Neural progenitor cell (in vitro differentiated cells): Measurements from ENCODE around the gene SOX9. TPM values are rescaled to one million over a fixed set of nuclear protein-coding genes. Genes with fewer than 3 reads are reported as not detected.
"Not testable (repeated sequence)": the region's sequence is repeated elsewhere in the genome, so short reads cannot be mapped to it uniquely, and the experiment has no call there.

Source experiments
- DNase-seq: peaks from one replicate; pipeline ENCODE4 v3.0.0-alpha.2; 2016; ENCODE audit warnings: low spot score
- H2AFZ ChIP-seq: fragments of 200-600 bp; sonication (generic); replicated peaks from 2 replicates; pipeline ENCODE4 v1.6.1; 2016; ENCODE audit warnings: antibody characterized with exemption
- H3F3A ChIP-seq: fragments of 200-600 bp; sonication (generic); 2 replicates; pipeline ENCODE4 v1.6.1; 2016; ENCODE audit warnings: antibody characterized with exemption, low read depth
- H3K27ac ChIP-seq: fragments of 200-600 bp; sonication (generic); 2 replicates; pipeline ENCODE4 v1.5.1; 2016; ENCODE audit warnings: mild to moderate bottlenecking
- H3K27me3 ChIP-seq: fragments of 200-600 bp; sonication (generic); 2 replicates; pipeline ENCODE4 v1.6.1; 2016; ENCODE audit warnings: mild to moderate bottlenecking, moderate library complexity
- H3K36me3 ChIP-seq: fragments of 200-600 bp; sonication (generic); 2 replicates; pipeline ENCODE4 v1.5.1; 2016
- H3K4me1 ChIP-seq: fragments of 200-600 bp; sonication (generic); 2 replicates; pipeline ENCODE4 v1.6.1; 2016; ENCODE audit warnings: mixed run types
- H3K4me2 ChIP-seq: fragments of 200-600 bp; sonication (generic); 2 replicates; pipeline ENCODE4 v1.6.1; 2016
- H3K4me3 ChIP-seq: fragments of 200-600 bp; sonication (generic); 2 replicates; pipeline ENCODE4 v1.5.1; 2016
- H3K79me2 ChIP-seq: fragments of 200-600 bp; sonication (generic); 2 replicates; pipeline ENCODE4 v1.6.1; 2016; ENCODE audit warnings: low read depth
- H3K9ac ChIP-seq: fragments of 200-600 bp; sonication (generic); 2 replicates; pipeline ENCODE4 v1.6.1; 2016
- H3K9me3 ChIP-seq: fragments of 200-600 bp; sonication (generic); 2 replicates; pipeline ENCODE4 v1.5.1; 2016; ENCODE audit warnings: low read depth
- H4K20me1 ChIP-seq: fragments of 200-600 bp; sonication (generic); 2 replicates; pipeline ENCODE4 v1.6.1; 2016; ENCODE audit warnings: low read depth
- H3K27ac Mint-ChIP-seq: 3 replicates; pipeline ENCODE4 v1.8.0; 2021; ENCODE audit warnings: mixed read lengths
- H3K27me3 Mint-ChIP-seq: 2 replicates; pipeline ENCODE4 v1.8.0; 2022; ENCODE audit warnings: low read depth, mild to moderate bottlenecking, inconsistent platforms, moderate library complexity, mixed read lengths; ENCODE audit not compliant: insufficient read depth
- H3K36me3 Mint-ChIP-seq: 3 replicates; pipeline ENCODE4 v1.8.0; 2021; ENCODE audit warnings: mixed read lengths
- H3K4me1 Mint-ChIP-seq: 3 replicates; pipeline ENCODE4 v1.8.0; 2021; ENCODE audit warnings: mixed read lengths
- H3K4me3 Mint-ChIP-seq: 3 replicates; pipeline ENCODE4 v1.8.0; 2021; ENCODE audit warnings: mild to moderate bottlenecking, moderate library complexity, mixed read lengths
- H3K9me3 Mint-ChIP-seq: 3 replicates; pipeline ENCODE4 v1.8.0; 2020; ENCODE audit warnings: mixed read lengths
- CTCF ChIP-seq: fragments of 200-600 bp; sonication (generic); IDR thresholded peaks from 2 replicates; pipeline ENCODE4 v1.5.1; 2017; ENCODE audit warnings: antibody characterized with exemption, mild to moderate bottlenecking
- EZH2 ChIP-seq: fragments of 200-600 bp; sonication (generic); IDR thresholded peaks from 2 replicates; pipeline ENCODE4 v1.6.1; 2017; ENCODE audit warnings: antibody characterized with exemption, mild to moderate bottlenecking, moderate library complexity
- EZH2phosphoT487 ChIP-seq: fragments of 200-600 bp; sonication (generic); IDR thresholded peaks from 2 replicates; pipeline ENCODE4 v1.6.1; 2017; ENCODE audit warnings: antibody characterized with exemption
- total RNA-seq: library from RNA; depleted of rRNA; stranded (reverse); fragments of >200 nt; gene quantifications from 2 replicates; pipeline ENCODE4 v1.2.3, GENCODE V29; 2015; ENCODE audit warnings: low replicate concordance

Gene SOX9
- total RNA-seq, 1 donor from 2014 or later: 12.7 TPM

GRCh38 chr17:72110231-72110941 lies 10.4 kb upstream of the SOX9 start:
- Histone ChIP-seq H4K20me1 (no peaks in the 10 kb centered on the region), H3K27ac (no peak overlapping the region), H2AFZ (no peak overlapping the region), H3K36me3 (no peaks in the 10 kb centered on the region), H3K4me1 (peaks cover 37% of the 10 kb centered on the region), H3K4me2 (no peak overlapping the region), H3K79me2 (no peaks in the 10 kb centered on the region), H3K27me3 (peaks cover 21% of the 10 kb centered on the region), H3K4me3 (no peak overlapping the region), H3F3A (peaks cover 10% of the 10 kb centered on the region), H3K9ac (no peak overlapping the region), H3K9me3 (no peaks in the 10 kb centered on the region)
- no peak overlapping the region for H3K27ac Mint-ChIP-seq
- DNase-seq: no peak
- no peaks in the 10 kb centered on the region for H3K36me3 Mint-ChIP-seq
- no peak for TF ChIP-seq EZH2
- TF ChIP-seq CTCF: no peak
- no peak for TF ChIP-seq EZH2phosphoT487
- H3K4me3 Mint-ChIP-seq: no peak overlapping the region
- peaks cover 43% of the 10 kb centered on the region for H3K4me1 Mint-ChIP-seq
- peaks cover 11% of the 10 kb centered on the region for H3K27me3 Mint-ChIP-seq
- H3K9me3 Mint-ChIP-seq: no peaks in the 10 kb centered on the region

GRCh38 chr17:72110942-72111318 lies 9.9 kb upstream of the SOX9 start:
- Histone ChIP-seq H3F3A (peaks cover 10% of the 10 kb centered on the region), H3K4me1 (peaks cover 42% of the 10 kb centered on the region), H4K20me1 (no peaks in the 10 kb centered on the region), H3K36me3 (no peaks in the 10 kb centered on the region), H3K9ac (no peak overlapping the region), H3K27me3 (peaks cover 27% of the 10 kb centered on the region), H3K4me3 (no peak overlapping the region), H3K27ac (no peak overlapping the region), H3K9me3 (no peaks in the 10 kb centered on the region), H3K79me2 (no peaks in the 10 kb centered on the region), H3K4me2 (peak overlapping the region; percentile 48), H2AFZ (peak overlapping the region; percentile 72)
- no peak for TF ChIP-seq EZH2phosphoT487
- no peak for TF ChIP-seq CTCF
- H3K4me3 Mint-ChIP-seq: no peak overlapping the region
- H3K27me3 Mint-ChIP-seq: peaks cover 13% of the 10 kb centered on the region
- H3K27ac Mint-ChIP-seq: no peak overlapping the region
- no peak for DNase-seq
- H3K9me3 Mint-ChIP-seq: no peaks in the 10 kb centered on the region
- no peaks in the 10 kb centered on the region for H3K36me3 Mint-ChIP-seq
- H3K4me1 Mint-ChIP-seq: peaks cover 45% of the 10 kb centered on the region

- peaks cover 42% of the 10 kb centered on the region for H3K4me1 ChIP-seq
- peaks cover 32% of the 10 kb centered on the region for H3K27me3 ChIP-seq
- peak; percentile 37 for DNase-seq
- H3K79me2 ChIP-seq: no peaks in the 10 kb centered on the region
- H3K4me1 Mint-ChIP-seq: peaks cover 47% of the 10 kb centered on the region
- peak overlapping the region; percentile 72 for H2AFZ ChIP-seq
- peak overlapping the region; percentile 48 for H3K4me2 ChIP-seq
- H3K27me3 Mint-ChIP-seq: peaks cover 18% of the 10 kb centered on the region
- H3K9ac ChIP-seq: no peak overlapping the region
- no peak overlapping the region for H3K27ac Mint-ChIP-seq
- no peaks in the 10 kb centered on the region for H3K9me3 Mint-ChIP-seq
- H3K4me3 Mint-ChIP-seq: no peak overlapping the region
- no peak overlapping the region for H3K4me3 ChIP-seq
- H3K9me3 ChIP-seq: no peaks in the 10 kb centered on the region
- no peak overlapping the region for H3K27ac ChIP-seq
- peaks cover 9% of the 10 kb centered on the region for H3F3A ChIP-seq
- H3K36me3 ChIP-seq: no peaks in the 10 kb centered on the region
- no peak for TF ChIP-seq EZH2phosphoT487
- no peak for TF ChIP-seq EZH2
- TF ChIP-seq CTCF: no peak
- H3K36me3 Mint-ChIP-seq: no peaks in the 10 kb centered on the region
- peaks cover under 1% of the 10 kb centered on the region for H4K20me1 ChIP-seq
Observed at GRCh38 chr17:72111336-72111923, 9.4 kb upstream of the SOX9 start.

- DNase-seq, H3K79me2 ChIP-seq, H3K9ac ChIP-seq, H3K4me2 ChIP-seq, H3K9me3 Mint-ChIP-seq, H3K9me3 ChIP-seq, H3F3A ChIP-seq, H3K36me3 Mint-ChIP-seq, H4K20me1 ChIP-seq, H3K4me3 Mint-ChIP-seq, H3K4me3 ChIP-seq, H3K27ac Mint-ChIP-seq, H3K36me3 ChIP-seq, H3K27ac ChIP-seq, H2AFZ ChIP-seq: not testable (repeated sequence)
- peaks cover 47% of the 10 kb centered on the region for H3K4me1 Mint-ChIP-seq
- peaks cover 23% of the 10 kb centered on the region for H3K27me3 Mint-ChIP-seq
- Histone ChIP-seq H3K27me3 (peaks cover 37% of the 10 kb centered on the region), H3K4me1 (peaks cover 42% of the 10 kb centered on the region)
Observed at GRCh38 chr17:72111926-72112325, 8.9 kb upstream of the SOX9 start.
